Measurements from ENCODE around the gene RIPOR2. TPM values are rescaled to one million over a fixed set of nuclear protein-coding genes. Genes with fewer than 3 reads are reported as not detected.

The RIPOR2 gene
- total RNA-seq, 1 experiment from 2014 or later = 0.20 TPM

- DNase-seq (ENCODE audit: low spot score) = no peak
Observed at GRCh38 chr6:24847402-24847801, 88.4 kb downstream of the RIPOR2 start.

GRCh38 chr6:24845578-24845977, 90.2 kb downstream of the RIPOR2 start:
- DNase-seq (ENCODE audit: low spot score) = no peak

DNA sequence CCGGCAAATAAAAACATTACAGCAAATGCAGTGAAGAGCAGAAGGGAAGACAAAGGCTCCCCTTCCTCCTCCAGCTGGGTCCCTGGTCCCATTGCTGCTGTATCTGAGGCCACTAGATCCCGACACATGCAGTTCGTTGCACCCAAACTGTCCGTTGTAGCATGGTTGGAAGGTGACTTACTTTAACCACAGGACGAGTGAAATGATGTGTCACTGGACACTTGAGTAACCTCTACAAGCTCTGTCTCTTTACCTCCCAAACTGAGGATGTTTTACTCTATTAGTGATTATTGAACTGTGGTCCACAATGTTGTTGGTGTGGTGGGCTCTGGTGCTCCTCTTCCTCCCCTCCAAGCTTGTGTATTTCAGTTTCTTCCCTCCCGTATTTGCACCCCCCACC, 90.9 kb downstream of the RIPOR2 start:
- DNase-seq (ENCODE audit: low spot score) = no peak

- no peak for DNase-seq (ENCODE audit: low spot score)
Observed at GRCh38 chr6:24844061-24844460, 91.7 kb downstream of the RIPOR2 start.

DNA sequence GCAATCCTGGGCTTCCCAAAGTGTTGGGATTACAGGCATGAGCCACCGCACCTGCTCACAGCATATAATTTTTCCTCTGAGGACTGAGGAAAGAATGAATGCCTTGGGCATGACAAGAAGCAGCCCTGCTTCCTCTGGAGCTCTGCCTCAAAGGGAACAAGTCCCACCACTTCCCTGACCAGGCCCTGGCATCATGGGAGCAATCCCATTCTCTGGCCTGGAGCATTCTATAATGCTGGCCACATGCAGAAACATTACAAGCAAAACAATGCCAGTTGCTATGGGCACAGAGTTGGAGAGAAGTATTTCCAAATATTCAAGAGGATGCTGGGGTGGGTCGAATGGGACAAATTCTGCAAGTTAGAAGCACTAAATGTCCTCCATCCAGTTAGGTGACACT, 95.6 kb downstream of the RIPOR2 start:
- no peak for DNase-seq (ENCODE audit: low spot score)

GRCh38 chr6:24838994-24839393, 96.8 kb downstream of the RIPOR2 start:
- no peak for DNase-seq (ENCODE audit: low spot score)

GRCh38 chr6:24838081-24838480, 97.7 kb downstream of the RIPOR2 start:
- DNase-seq (ENCODE audit: low spot score) = no peak

- DNase-seq (ENCODE audit: low spot score) = no peak
Observed at GRCh38 chr6:24836109-24836508, 99.7 kb downstream of the RIPOR2 start.

GRCh38 chr6:24833711-24834386, 101.9 kb downstream of the RIPOR2 start:
- no peak for DNase-seq (ENCODE audit: low spot score)

DNA sequence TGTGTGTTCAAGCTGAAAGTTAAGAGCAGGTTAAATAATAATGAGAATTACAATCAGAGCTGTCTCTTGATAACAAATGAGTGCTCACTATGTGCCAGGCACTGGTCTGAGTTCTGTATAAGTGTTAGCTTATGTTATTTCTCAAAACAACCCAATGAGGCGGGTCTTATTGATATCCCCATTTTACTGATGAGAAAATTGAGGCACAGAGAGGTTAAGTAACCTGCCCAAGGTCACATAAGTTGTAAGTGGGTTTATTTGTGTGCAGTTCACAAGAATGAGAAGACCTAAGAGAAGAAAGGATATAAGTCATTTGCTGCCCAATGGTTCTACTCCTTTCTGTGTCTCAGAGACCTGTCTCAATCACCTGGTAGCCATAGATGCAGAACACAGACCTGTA, 103.0 kb downstream of the RIPOR2 start:
- DNase-seq (ENCODE audit: low spot score) = no peak

DNA sequence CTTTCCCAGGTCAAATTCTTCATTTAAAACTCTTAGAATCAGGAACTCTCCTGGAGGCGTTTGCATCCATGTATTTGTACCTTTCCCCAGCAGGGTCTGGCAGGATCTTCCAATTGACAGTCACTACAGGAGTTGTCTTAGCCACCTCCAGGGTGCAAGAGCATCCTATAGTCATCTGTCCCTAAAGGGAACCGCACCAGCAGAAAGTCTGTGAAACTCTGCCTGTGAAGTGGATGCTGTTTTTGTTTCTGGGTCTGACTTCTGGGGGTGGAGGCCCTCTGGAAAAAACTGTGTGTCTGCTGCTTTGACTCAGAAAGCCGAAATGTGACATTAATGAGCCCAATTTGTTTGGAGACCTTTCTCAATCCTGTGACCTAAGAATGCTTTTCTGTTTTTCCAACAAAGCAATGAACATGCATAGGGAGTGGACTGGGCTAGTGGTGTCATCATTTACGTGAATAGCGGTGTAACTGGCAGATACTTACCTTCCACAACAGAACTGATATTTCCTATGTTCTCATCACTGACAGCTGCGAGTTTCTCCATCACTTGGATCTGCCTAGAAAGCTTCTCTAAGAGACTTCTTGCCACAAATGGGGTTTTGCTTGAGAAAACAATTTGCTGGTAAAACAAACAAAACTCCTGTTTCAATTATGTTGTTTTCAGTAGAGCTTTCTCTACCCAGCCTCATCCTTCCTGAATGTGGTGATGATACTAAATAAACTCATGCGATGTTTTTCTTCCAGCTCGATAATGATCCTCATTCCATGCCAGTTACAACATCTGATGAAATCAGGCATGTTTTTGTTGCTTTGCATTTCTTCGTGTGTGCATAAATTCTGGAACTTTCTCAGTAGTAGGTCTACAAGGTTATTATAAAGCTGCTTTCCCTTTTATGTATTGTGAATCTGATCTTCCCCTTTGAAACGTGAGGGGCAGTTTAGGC, 103.7 kb downstream of the RIPOR2 start:
- DNase-seq (ENCODE audit: low spot score) = no peak

DNA sequence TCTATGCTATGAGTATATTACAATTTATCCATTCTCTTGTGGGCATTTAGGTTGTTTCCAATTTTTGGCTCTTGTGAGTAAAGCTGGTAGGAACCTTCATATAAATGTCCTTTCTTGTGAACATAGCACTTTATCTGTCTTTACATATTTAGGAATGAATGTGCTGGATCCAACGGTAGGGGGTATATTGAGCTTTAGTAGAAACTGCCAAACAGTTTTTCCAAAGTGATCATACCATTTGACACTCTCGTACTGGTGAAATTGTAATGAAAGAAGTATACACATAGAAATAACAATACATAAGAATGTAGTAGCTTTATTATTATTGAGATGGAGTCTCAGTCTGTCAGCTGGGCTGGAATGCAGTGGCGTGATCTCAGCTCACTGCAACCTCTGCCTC, 106.1 kb downstream of the RIPOR2 start:
- no peak for DNase-seq (ENCODE audit: low spot score)

DNA sequence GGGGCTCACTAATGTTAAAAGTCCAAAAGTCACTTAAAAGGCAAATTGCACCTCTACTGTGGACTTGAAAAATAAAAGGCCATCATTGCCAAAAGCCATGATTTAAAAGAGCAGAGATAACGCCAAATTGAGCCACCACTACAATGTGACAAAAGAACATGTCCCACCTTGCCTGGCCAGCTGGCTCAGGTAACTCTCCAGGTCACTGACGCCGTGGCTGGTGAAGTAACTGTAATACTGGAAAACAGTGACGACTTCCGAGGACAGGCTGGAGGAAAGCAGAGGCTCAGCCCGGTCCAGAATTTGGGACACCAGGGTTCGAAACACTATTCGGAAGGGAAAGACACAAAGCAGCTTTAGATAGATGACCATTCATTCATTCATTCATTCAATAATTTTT, 107.8 kb downstream of the RIPOR2 start:
- DNase-seq (ENCODE audit: low spot score) = no peak

DNA sequence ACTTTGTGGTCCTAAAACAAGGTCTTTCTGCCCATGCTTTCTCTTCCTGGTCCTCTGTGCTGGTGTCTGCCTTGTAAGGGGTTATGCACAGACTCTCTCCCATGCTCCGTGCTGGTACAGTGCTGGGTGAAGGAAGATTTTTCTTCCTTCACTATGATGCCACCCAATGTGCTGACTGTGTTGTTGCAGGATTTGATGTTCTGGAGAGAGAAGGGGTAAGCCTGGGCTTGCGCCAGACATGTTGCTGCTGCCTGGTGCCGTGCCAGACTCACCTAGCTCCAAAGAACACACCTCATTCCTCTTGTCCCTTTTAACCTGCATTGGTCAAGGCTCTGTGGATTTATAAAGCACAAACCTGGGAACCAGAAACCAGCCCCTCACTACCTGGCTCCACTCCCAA, 108.6 kb downstream of the RIPOR2 start:
- peak; percentile 41 for DNase-seq (ENCODE audit: low spot score)

- DNase-seq (ENCODE audit: low spot score) = no peak
Observed at GRCh38 chr6:24825130-24825630, 110.6 kb downstream of the RIPOR2 start.

DNA sequence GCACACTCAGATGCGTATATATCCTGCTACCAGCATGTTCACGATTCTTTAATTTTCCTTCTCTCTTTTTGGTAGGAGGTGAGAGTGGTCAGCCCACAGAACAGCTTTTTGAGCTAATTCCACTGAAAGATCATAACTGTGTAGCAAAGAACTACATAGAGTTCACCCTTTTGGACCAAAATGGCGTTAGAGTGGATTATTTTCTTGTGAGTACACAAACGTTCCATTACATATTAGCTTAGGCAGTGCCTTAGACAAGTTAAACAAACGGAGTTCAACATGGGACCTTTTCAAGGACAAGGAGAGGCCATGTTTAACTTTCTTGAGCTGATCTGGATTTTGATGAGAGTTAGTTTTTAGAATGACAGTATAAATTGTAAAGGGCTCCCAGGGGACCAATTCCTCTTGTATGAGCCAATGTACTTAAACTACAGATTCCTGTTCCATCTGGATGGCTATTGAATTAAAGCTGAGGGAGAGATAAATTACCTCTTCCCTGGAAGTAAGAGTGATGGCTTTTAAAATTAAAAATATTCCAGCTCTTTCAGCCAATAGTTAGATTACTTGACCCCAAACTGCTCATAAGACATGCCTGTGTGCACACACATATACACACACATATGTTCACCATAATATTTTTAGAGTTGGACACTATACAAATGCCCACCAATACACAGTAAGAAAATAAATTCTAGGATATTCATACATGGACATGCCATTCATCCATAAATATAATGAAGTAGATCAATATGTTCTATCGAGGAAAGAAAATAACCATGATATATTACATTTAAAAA, 111.4 kb downstream of the RIPOR2 start:
- DNase-seq (ENCODE audit: low spot score) = no peak

DNA sequence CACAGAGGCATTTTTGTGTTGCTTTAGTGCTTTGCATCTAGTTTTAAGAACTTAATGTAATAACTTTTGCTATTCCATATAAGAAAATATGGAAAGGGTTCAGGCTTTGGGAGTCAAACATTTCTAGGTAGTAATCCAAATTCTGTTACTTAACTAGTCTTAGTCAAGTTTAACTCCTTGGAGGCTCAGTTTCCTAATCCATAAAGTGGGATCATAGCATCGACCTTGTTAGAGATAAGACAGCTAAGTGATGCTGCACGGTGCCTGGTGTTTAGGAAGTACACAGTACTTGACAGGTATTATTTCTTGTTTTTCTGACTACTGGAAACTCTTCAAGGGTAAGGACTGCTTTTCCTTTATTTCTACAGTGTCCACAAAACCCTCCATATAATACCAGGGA, 112.6 kb downstream of the RIPOR2 start:
- DNase-seq (ENCODE audit: low spot score) = no peak

DNA sequence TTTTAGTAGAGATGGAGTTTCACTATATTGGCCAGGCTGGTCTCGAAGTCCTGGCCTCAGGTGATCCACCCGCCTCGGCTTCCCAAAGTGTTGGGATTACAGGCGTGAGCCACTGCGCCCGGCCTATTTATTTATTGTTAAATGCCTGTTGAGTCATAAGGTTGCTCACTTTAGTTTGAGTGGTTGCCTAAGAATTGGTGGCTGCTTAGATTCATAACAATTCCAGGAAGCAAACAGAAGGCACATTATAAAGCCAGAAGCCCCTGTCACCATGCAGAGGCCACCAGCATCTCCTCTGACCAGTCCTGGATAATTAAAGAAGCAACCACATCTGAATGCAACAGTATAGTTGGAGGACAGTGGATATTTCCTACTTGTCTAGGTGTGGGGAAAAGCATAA, 113.1 kb downstream of the RIPOR2 start:
- DNase-seq (ENCODE audit: low spot score) = no peak

DNA sequence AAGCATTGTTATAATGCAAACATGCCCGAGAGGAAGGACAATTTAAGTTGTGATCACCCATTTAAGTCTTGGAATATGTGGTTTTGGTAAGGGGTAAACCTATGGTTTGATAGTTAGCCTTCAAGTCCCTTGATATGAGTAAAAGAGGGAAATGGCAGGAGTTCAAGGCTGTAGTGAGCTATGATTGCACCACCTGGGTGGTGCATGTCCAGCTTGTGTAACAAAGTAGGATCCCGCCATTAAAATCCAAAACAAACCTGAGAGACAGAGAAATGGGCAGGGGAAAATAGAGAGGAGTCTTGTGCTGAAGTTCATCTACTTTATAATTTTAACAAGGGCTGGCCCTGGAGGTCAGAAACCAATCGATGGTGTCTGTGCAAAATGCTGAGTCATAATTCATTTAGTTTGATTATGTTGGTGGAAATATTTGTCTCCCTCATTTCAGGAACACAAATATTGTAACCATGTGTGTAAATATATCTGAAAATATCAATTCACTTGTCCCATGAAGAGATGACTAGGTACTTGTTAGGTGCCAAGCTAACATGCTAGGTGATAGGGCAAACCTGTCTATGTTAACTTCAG, 113.8 kb downstream of the RIPOR2 start:
- DNase-seq (ENCODE audit: low spot score) = no peak

DNA sequence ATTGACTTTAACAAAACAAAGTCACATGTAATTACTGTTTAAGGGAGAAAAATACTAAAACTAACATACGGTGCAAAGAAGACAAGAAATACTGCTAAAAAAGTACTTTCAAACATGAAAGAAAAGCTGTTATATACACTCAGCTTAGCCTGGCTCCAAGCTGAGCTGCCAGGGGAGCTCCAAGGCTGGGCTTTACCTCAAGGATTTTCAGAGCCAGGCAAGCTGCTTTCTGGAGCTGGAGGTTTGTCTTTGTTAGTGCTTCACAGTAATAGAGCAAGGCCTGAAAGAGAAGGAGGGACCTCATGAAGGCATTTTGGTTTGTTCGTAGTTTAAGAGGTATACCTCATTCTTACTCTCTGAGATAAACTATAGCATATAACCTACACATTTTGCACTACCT, 117.4 kb downstream of the RIPOR2 start:
- no peak for DNase-seq (ENCODE audit: low spot score)

DNA sequence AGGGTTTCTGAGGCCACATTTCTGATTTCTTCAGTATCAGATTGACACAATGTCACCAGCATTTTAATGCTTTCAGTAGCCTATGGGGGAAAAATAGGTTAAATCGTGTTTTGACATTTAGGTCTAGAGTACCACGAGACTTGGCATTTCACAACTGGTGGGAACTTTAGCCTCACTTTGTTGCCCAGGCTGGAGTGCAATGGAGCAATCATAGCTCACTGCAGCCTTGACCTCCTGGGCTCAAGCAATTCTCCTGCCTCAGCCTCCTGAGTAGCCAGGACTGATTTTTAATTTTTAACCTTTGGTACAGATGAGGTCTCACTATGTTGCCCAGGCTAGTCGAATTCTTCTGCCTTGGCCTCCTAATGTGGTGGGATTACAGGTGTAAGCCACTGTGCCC, 126.0 kb downstream of the RIPOR2 start:
- no peak for DNase-seq (ENCODE audit: low spot score)

- no peak for DNase-seq (ENCODE audit: low spot score)
Observed at GRCh38 chr6:24807584-24807983, 128.2 kb downstream of the RIPOR2 start.
